Chondrocyte (in vitro differentiated cells): ENCODE data around the gene ITIH3. TPM values are rescaled to one million over a fixed set of nuclear protein-coding genes. Genes with fewer than 3 reads are reported as not detected.
A peak's percentile ranks its signal among the peaks of the same experiment; 100 is the strongest.

Experiments used
- DNase-seq: peaks from one replicate; pipeline ENCODE4 v3.0.0; 2021; ENCODE audit warnings: mixed read lengths, low spot score
- H3K27ac Mint-ChIP-seq: one replicate; pipeline ENCODE4 v1.8.0; 2021; ENCODE audit warnings: mild to moderate bottlenecking, moderate library complexity, mixed read lengths; ENCODE audit not compliant: unreplicated experiment
- H3K27me3 Mint-ChIP-seq: 2 replicates; pipeline ENCODE4 v1.8.0; 2021; ENCODE audit warnings: low read depth, mixed read lengths
- H3K36me3 Mint-ChIP-seq: 2 replicates; pipeline ENCODE4 v1.8.0; 2021; ENCODE audit warnings: low read depth, mixed read lengths
- H3K4me1 Mint-ChIP-seq: 2 replicates; pipeline ENCODE4 v1.8.0; 2021; ENCODE audit warnings: low read depth, mild to moderate bottlenecking, mixed read lengths
- H3K4me3 Mint-ChIP-seq: one replicate; pipeline ENCODE4 v1.8.0; 2021; ENCODE audit warnings: mild to moderate bottlenecking, moderate library complexity, mixed read lengths; ENCODE audit not compliant: unreplicated experiment
- H3K9me3 Mint-ChIP-seq: 2 replicates; pipeline ENCODE4 v1.8.0; 2021; ENCODE audit warnings: low read depth, mixed read lengths
- total RNA-seq: library from RNA; stranded (reverse); gene quantifications from 3 replicates; pipeline ENCODE4 v1.2.1, GENCODE V29; 2021
- TF ChIP-seq, protein P1 (sequence below): fragments of 200-600 bp; sonication (generic); IDR thresholded peaks from 2 replicates; pipeline ENCODE4 v1.5.0; 2021; ENCODE audit warnings: antibody characterized with exemption, mild to moderate bottlenecking, moderate library complexity

ITIH3 gene
- total RNA-seq, 1 donor from 2014 or later: 17.8 TPM

DNA sequence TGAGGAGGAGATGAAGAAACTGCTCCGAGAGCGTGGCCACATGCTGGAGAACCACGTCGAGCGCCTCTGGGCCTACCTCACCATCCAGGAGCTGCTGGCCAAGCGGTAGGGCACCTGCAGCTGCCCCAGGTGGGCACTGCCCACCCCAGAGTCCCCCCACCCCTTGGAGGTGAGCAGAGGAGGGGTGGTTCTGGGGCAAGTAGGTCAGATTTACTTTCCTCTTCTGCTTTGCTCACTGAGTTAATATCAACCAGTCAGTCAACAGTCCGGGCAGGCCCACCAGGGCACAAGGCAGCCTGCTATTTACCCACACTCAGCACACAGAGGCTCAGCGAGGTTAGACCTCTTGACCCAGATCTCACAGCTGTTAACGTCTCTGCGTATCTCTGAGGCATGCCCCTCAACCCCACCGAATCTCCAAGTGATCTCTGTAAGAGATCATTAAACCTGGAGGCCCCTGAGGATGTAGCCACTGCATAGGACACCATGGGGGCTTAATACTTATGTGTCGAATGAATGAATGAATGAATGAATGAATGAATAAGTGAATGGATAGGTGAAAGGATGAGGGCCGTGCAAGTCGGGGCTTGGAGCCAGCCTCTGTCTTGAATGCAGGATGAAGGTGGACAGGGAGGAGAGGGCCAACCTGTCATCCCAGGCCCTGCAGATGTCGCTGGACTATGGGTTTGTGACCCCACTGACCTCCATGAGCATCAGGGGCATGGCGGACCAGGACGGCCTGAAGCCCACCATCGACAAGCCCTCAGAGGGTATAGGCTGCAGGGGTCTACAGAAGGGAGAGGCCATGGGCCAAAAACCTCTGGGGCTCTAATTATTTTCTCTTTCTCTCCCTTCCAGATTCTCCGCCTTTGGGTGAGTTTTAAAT, 8.0 kb upstream of the ITIH3 start:
- TF ChIP-seq, protein P1, sequence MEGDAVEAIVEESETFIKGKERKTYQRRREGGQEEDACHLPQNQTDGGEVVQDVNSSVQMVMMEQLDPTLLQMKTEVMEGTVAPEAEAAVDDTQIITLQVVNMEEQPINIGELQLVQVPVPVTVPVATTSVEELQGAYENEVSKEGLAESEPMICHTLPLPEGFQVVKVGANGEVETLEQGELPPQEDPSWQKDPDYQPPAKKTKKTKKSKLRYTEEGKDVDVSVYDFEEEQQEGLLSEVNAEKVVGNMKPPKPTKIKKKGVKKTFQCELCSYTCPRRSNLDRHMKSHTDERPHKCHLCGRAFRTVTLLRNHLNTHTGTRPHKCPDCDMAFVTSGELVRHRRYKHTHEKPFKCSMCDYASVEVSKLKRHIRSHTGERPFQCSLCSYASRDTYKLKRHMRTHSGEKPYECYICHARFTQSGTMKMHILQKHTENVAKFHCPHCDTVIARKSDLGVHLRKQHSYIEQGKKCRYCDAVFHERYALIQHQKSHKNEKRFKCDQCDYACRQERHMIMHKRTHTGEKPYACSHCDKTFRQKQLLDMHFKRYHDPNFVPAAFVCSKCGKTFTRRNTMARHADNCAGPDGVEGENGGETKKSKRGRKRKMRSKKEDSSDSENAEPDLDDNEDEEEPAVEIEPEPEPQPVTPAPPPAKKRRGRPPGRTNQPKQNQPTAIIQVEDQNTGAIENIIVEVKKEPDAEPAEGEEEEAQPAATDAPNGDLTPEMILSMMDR: no peak
- Mint-ChIP-seq H3K27ac (no peak overlapping the region), H3K4me1 (no peaks in the 10 kb centered on the region), H3K9me3 (no peaks in the 10 kb centered on the region), H3K36me3 (no peaks in the 10 kb centered on the region), H3K27me3 (peaks cover 20% of the 10 kb centered on the region), H3K4me3 (no peak overlapping the region)
- DNase-seq: peak; percentile 70

DNA sequence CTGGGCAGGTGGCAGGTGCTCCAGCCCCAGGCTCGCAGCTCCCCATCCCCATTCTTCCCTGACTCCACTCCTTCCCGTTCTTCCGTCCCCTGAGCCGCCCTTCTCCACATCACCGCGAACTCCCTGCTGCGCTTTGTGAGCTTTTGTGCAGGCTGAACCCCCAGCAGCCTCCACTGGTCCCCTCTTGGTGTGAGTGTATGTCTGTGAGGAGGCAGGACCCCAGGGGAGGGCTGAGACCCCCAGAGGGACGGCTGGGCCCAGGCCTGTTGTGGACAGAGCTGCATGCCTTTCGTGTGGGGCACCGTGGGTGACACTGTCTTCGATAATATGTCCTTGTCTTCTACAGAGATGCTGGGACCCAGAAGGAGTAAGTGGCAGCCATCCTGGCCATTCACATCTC, 7.3 kb upstream of the ITIH3 start:
- Mint-ChIP-seq H3K27ac (no peak overlapping the region), H3K4me1 (no peaks in the 10 kb centered on the region), H3K9me3 (no peaks in the 10 kb centered on the region), H3K27me3 (peaks cover 13% of the 10 kb centered on the region), H3K4me3 (no peak overlapping the region), H3K36me3 (no peaks in the 10 kb centered on the region)
- peak; percentile 77 for DNase-seq
- TF ChIP-seq, protein P1: no peak

DNA sequence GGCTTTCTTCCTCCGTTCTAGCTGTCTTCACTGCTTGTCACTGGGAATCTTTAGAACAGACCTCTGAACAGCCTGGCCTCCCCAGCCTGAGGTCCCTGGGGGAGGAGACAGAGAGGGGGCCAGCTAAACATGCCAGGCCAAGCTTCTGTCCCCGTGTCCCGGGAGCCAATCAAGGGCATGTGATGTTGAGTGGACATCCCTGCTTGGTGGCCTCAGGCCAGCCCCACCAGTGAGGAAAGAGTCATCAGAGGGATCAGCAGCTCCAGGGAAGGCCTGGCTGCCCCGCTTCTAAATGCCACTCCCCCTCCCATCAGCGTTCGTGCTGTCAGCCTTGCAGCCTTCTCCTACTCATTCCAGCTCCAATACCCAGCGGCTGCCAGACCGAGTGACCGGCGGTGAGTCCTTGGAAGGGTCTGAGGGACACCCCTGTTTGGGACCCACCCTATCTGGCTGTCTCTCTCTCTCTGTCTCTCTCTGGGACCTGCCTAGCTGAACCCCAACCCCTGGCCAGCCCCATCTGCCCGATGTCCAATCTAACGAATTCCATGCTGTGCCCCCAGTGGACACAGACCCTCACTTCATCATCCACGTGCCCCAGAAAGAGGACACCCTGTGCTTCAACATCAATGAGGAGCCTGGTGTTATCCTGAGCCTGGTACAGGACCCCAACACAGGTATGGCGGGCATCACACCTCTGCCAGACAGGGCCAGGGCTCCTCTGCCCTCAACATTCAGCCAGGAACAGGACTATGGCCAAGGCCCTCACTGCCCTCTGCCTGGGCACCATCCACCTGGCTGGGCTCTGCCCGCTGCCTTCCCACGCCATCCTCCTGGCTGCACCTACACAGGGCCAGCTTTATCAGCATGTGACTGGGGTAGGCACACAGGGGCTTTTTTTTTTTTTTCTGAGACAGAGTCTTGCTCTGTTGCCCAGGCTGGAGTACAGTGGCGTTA, 6.6 kb upstream of the ITIH3 start:
- DNase-seq: peak; percentile 81
- Mint-ChIP-seq H3K9me3 (no peaks in the 10 kb centered on the region), H3K4me3 (no peak overlapping the region), H3K27me3 (peaks cover 6% of the 10 kb centered on the region), H3K27ac (no peak overlapping the region), H3K36me3 (no peaks in the 10 kb centered on the region), H3K4me1 (no peaks in the 10 kb centered on the region)
- TF ChIP-seq, protein P1: no peak

DNA sequence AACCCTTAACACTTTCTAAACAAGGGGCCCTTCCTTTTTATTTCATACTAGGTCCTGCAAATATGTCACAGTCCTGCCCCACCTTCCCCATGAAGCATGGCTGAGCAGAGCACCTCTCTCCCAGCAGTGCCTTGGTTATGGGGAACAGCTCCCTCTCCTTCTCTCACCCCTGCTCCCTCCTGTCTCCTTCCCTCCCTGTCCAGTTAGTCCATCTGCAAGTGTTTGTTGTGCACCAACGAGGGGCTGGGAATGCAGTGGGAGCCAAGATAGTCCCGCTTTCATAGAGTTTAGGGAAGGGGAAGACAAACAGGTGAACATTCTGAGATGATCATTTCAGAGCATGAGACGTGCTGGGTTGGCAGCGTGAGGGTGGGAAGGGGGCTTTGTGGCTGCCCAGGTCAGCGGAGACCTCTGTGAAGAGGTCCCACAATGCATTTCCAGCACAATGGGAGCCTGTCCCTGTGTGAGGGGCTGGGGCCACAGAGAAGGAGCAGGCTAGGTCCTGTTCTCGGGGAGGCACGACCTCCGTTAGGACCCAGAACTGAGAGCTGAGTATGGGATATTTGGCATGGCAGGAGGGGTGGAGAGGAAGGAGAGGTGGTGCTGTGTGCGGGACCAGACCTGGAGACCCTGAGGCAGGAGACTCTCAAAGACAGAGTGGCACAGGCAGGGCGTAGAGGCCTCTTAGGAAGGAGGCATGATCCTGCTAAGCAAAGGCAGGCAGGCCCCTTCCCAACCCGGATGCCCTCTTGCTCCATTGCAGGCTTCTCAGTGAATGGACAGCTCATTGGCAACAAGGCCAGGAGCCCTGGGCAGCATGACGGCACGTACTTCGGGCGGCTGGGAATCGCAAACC, 5.5 kb upstream of the ITIH3 start:
- peak; percentile 82 for DNase-seq
- Mint-ChIP-seq H3K4me1 (peaks cover 5% of the 10 kb centered on the region), H3K4me3 (no peak overlapping the region), H3K36me3 (no peaks in the 10 kb centered on the region), H3K27ac (no peak overlapping the region), H3K27me3 (no peaks in the 10 kb centered on the region), H3K9me3 (no peaks in the 10 kb centered on the region)
- TF ChIP-seq, protein P1: no peak
